GM23338 (cell line): ENCODE data around the gene NPNT. TPM values are rescaled to one million over a fixed set of nuclear protein-coding genes. Genes with fewer than 3 reads are reported as not detected.

ENCODE experiments used
- ATAC-seq: fragments of 200-7000 bp; cut with Tn5 transposase; 3 replicates; pipeline ENCODE4 v1.9.1; 2020
- DNase-seq: peaks from one replicate; pipeline ENCODE4 v3.0.0-alpha.2; 2015; ENCODE audit warnings: low spot score
- H2AFZ ChIP-seq: fragments of 200-600 bp; sonication (generic); 2 replicates; pipeline ENCODE4 v1.8.0; 2016; ENCODE audit warnings: antibody characterized with exemption, mild to moderate bottlenecking, moderate library complexity
- H3F3A ChIP-seq: fragments of 200-600 bp; sonication (generic); replicated peaks from 2 replicates; pipeline ENCODE4 v1.8.0; 2017; ENCODE audit warnings: antibody characterized with exemption, mixed run types, low read depth
- H3K27ac ChIP-seq: fragments of 200-600 bp; sonication (generic); 2 replicates; pipeline ENCODE4 v1.6.1; 2016; ENCODE audit warnings: low read depth
- H3K27me3 ChIP-seq: fragments of 200-600 bp; sonication (generic); 2 replicates; pipeline ENCODE4 v1.8.0; 2016; ENCODE audit warnings: mild to moderate bottlenecking, mixed run types, moderate library complexity; ENCODE audit not compliant: insufficient read depth
- H3K36me3 ChIP-seq: fragments of 200-600 bp; sonication (generic); 2 replicates; pipeline ENCODE4 v1.8.0; 2016; ENCODE audit warnings: mild to moderate bottlenecking; ENCODE audit not compliant: insufficient read depth
- H3K4me1 ChIP-seq: fragments of 200-600 bp; sonication (generic); 2 replicates; pipeline ENCODE4 v1.8.0; 2016; ENCODE audit warnings: mild to moderate bottlenecking, moderate library complexity; ENCODE audit not compliant: insufficient read depth
- H3K4me2 ChIP-seq: fragments of 200-600 bp; sonication (generic); 2 replicates; pipeline ENCODE4 v1.7.1; 2017; ENCODE audit warnings: mixed run types
- H3K4me3 ChIP-seq: fragments of 200-600 bp; sonication (generic); 2 replicates; pipeline ENCODE4 v1.6.1; 2016; ENCODE audit warnings: mixed run types
- H3K79me2 ChIP-seq: fragments of 200-600 bp; sonication (generic); replicated peaks from 2 replicates; pipeline ENCODE4 v1.8.0; 2017; ENCODE audit warnings: mild to moderate bottlenecking; ENCODE audit not compliant: insufficient read depth
- H3K9me2 ChIP-seq: fragments of 200-600 bp; sonication (generic); 2 replicates; pipeline ENCODE4 v1.8.0; 2017; ENCODE audit not compliant: insufficient read depth
- H4K20me1 ChIP-seq: fragments of 200-600 bp; sonication (generic); replicated peaks from 2 replicates; pipeline ENCODE4 v1.8.0; 2017; ENCODE audit warnings: mild to moderate bottlenecking; ENCODE audit not compliant: insufficient read depth
- H3K27ac Mint-ChIP-seq: 2 replicates; pipeline ENCODE4 v1.8.0; 2020; ENCODE audit warnings: inconsistent platforms, mild to moderate bottlenecking, moderate library complexity, mixed read lengths
- H3K27me3 Mint-ChIP-seq: 3 replicates; pipeline ENCODE4 v1.8.0; 2022; ENCODE audit warnings: low read depth, mild to moderate bottlenecking, moderate library complexity, mixed read lengths, inconsistent platforms; ENCODE audit not compliant: insufficient read depth, poor library complexity
- H3K36me3 Mint-ChIP-seq: 3 replicates; pipeline ENCODE4 v1.8.0; 2021; ENCODE audit warnings: low read depth, mild to moderate bottlenecking, inconsistent platforms, moderate library complexity, mixed read lengths
- H3K4me1 Mint-ChIP-seq: 3 replicates; pipeline ENCODE4 v1.8.0; 2020; ENCODE audit warnings: mild to moderate bottlenecking, inconsistent platforms, mixed read lengths
- H3K4me3 Mint-ChIP-seq: 3 replicates; pipeline ENCODE4 v1.8.0; 2021; ENCODE audit warnings: moderate library complexity, mild to moderate bottlenecking, inconsistent platforms, mixed read lengths
- H3K9me3 Mint-ChIP-seq: 3 replicates; pipeline ENCODE4 v1.8.0; 2020; ENCODE audit warnings: moderate library complexity, mild to moderate bottlenecking, inconsistent platforms, mixed read lengths
- CREB1 ChIP-seq: fragments of 250-450 bp; sonication (Bioruptor Pico); IDR thresholded peaks from 2 replicates; pipeline ENCODE4 v1.5.0; 2020; ENCODE audit warnings: low read depth, mild to moderate bottlenecking, moderate library complexity
- CTCF ChIP-seq, 2 experiments: fragments of 200-600 bp in 1 of 2; sonication (generic) in 1 of 2; conservative IDR thresholded peaks; 2 replicates each; pipeline versions ENCODE4 v1.5.1 to v1.6.1; 2016 to 2017; ENCODE audit warnings: antibody characterized with exemption in 2 of 2, low read depth in 2 of 2, mild to moderate bottlenecking in 2 of 2, moderate library complexity in 1 of 2
- ETS1 ChIP-seq: IDR thresholded peaks from 2 replicates; pipeline ENCODE4 v1.6.1; 2016; ENCODE audit warnings: antibody characterized with exemption
- EZH2 ChIP-seq: fragments of 200-600 bp; sonication (generic); IDR thresholded peaks from one replicate; pipeline ENCODE4 v1.8.0; 2017; ENCODE audit warnings: antibody characterized with exemption, mild to moderate bottlenecking, low read depth; ENCODE audit not compliant: unreplicated experiment
- EZH2phosphoT487 ChIP-seq: fragments of 200-600 bp; sonication (generic); IDR thresholded peaks from one replicate; pipeline ENCODE4 v1.8.1; 2018; ENCODE audit warnings: antibody characterized with exemption; ENCODE audit not compliant: unreplicated experiment
- JUNB ChIP-seq: IDR thresholded peaks from one replicate; pipeline ENCODE4 v1.6.1; 2016; ENCODE audit warnings: antibody characterized with exemption; ENCODE audit not compliant: unreplicated experiment
- NANOG ChIP-seq: IDR thresholded peaks from 2 replicates; pipeline ENCODE4 v1.6.1; 2016; ENCODE audit warnings: antibody characterized with exemption, borderline replicate concordance
- POLR2AphosphoS5 ChIP-seq: IDR thresholded peaks from 2 replicates; pipeline ENCODE4 v1.6.1; 2016; ENCODE audit warnings: antibody characterized with exemption, low read depth
- REST ChIP-seq: IDR thresholded peaks from one replicate; pipeline ENCODE4 v1.6.1; 2018; ENCODE audit warnings: antibody characterized with exemption; ENCODE audit not compliant: unreplicated experiment
- STAT1 ChIP-seq: IDR thresholded peaks from one replicate; pipeline ENCODE4 v1.6.1; 2016; ENCODE audit warnings: antibody characterized with exemption; ENCODE audit not compliant: unreplicated experiment
- ZNF114 ChIP-seq: fragments of 250-450 bp; sonication (Bioruptor Pico); IDR thresholded peaks from 2 replicates; pipeline ENCODE4 v1.5.0; 2020; ENCODE audit warnings: mild to moderate bottlenecking, moderate library complexity
- ZNF331 ChIP-seq: fragments of 250-450 bp; sonication (Bioruptor Pico); IDR thresholded peaks from 2 replicates; pipeline ENCODE4 v1.5.0; 2020; ENCODE audit warnings: low read depth, mild to moderate bottlenecking, moderate library complexity
- ZNF462 ChIP-seq: fragments of 250-450 bp; sonication (Bioruptor Pico); IDR thresholded peaks from 2 replicates; pipeline ENCODE4 v1.5.0; 2020; ENCODE audit warnings: mild to moderate bottlenecking, moderate library complexity
- polyA plus RNA-seq: library from polyadenylated mRNA; unstranded; fragments of >200 nt; fragmentation: Nextera tagmentation; extraction: Ambion mirVana; gene quantifications from 2 replicates; pipeline ENCODE4 v1.2.1, GENCODE V29; 2016
- total RNA-seq: library from RNA; depleted of rRNA; stranded (reverse); fragments of >200 nt; shearing (Covaris generic); gene quantifications from 2 replicates; pipeline ENCODE4 v1.2.3, GENCODE V29; 2014

Gene NPNT
- total and polyA plus RNA-seq, 2 experiments from 2014 or later: 1.4 TPM

GRCh38 chr4:105976915-105977314, 81.6 kb downstream of the NPNT start:
- ATAC-seq (no peak), DNase-seq (no peak)
- Mint-ChIP-seq H3K27me3 (no peaks in the 10 kb centered on the region), H3K4me1 (peaks cover 26% of the 10 kb centered on the region), H3K27ac (no peak overlapping the region), H3K36me3 (peaks cover 5% of the 10 kb centered on the region; the same call in 2 of the 3 replicates), H3K4me3 (no peak overlapping the region), H3K9me3 (peaks cover 2% of the 10 kb centered on the region; the same call in 1 of the 3 replicates)
- no peak overlapping the region for H3K27ac ChIP-seq
- H3K9me2 ChIP-seq: no peaks in the 10 kb centered on the region
- no peaks in the 10 kb centered on the region for H3K27me3 ChIP-seq
- no peaks in the 10 kb centered on the region for H4K20me1 ChIP-seq
- H3K4me2 ChIP-seq: no peak overlapping the region
- H3K36me3 ChIP-seq: no peaks in the 10 kb centered on the region
- no peak for TF ChIP-seq ZNF331 (CRISPR knock-in tag)
- TF ChIP-seq POLR2AphosphoS5: no peak
- no peak for TF ChIP-seq CTCF (conservative IDR thresholded peaks at IDR 0.05; ENCODE audit: low read depth in 2 of 2)
- no peak for TF ChIP-seq JUNB
- TF ChIP-seq ZNF462 (CRISPR knock-in tag): no peak
- TF ChIP-seq STAT1: no peak
- TF ChIP-seq ZNF114: no peak
- no peak for TF ChIP-seq CREB1 (CRISPR knock-in tag)
- TF ChIP-seq NANOG: no peak
- no peak for TF ChIP-seq EZH2phosphoT487
- no peak for TF ChIP-seq EZH2
- no peak for TF ChIP-seq REST
- TF ChIP-seq ETS1: no peak
- H2AFZ ChIP-seq: no peak overlapping the region
- H3K4me3 ChIP-seq: no peak overlapping the region
- H3K4me1 ChIP-seq: peaks cover 27% of the 10 kb centered on the region
- no peaks in the 10 kb centered on the region for H3K79me2 ChIP-seq
- H3F3A ChIP-seq: no peaks in the 10 kb centered on the region
